OCI-M2 (cell line): ENCODE data around the gene CSRP1.
"Not testable (repeated sequence)": the region's sequence is repeated elsewhere in the genome, so short reads cannot be mapped to it uniquely, and the experiment has no call there.

ENCODE experiments used
- DNase-seq: peaks from one replicate; lab custom pipeline; 2025; ENCODE audit not compliant: unreplicated experiment; lab: John Stamatoyannopoulos, UW

Gene CSRP1

DNA sequence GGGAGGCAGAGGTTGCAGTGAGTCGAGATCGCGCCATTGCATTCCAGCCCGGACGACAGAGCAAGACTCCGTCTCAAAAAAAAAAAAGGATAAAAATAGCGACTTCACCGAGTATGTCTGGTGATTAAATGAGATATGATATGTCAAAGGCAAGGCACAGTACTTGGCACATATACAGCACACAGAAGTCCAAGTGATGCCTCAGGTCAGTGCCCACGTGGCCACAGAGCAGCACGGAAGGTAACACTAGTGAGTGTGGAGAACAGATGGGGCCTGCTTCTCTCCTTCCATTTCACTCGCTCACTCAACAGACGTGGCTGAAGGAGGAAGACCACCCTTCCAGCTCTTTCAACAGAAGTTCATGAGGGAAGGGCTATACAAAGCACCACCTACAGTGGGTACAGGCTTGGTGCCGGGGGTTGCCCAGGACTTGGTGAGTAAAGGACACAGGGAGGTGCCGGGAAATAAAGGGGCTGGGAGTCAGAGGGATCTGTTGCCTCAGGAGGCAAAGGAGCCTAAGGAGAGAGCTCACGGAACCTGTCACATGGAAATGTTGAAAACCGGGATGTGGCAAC, 8.9 kb downstream of the CSRP1 start:
- DNase-seq = no peak

DNA sequence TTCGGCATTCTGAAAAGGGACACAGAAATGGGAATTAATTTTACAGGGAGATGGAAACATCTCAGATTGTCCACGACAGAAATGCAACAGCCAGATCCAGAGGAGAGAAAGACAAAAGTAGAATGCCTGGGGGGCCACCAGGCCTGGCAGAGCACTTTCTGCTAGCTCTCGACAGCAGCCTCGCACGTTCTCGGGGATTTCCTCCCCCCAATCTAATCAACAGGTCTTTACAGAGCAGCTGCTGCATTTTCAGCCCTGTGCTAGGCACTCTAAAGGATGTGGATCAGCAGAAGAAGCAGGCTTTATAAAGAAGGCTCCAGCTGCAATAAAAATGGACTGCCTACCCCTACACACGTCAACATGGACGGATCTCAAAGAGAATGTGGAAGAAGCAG, 10.6 kb downstream of the CSRP1 start:
- no peak for DNase-seq

DNA sequence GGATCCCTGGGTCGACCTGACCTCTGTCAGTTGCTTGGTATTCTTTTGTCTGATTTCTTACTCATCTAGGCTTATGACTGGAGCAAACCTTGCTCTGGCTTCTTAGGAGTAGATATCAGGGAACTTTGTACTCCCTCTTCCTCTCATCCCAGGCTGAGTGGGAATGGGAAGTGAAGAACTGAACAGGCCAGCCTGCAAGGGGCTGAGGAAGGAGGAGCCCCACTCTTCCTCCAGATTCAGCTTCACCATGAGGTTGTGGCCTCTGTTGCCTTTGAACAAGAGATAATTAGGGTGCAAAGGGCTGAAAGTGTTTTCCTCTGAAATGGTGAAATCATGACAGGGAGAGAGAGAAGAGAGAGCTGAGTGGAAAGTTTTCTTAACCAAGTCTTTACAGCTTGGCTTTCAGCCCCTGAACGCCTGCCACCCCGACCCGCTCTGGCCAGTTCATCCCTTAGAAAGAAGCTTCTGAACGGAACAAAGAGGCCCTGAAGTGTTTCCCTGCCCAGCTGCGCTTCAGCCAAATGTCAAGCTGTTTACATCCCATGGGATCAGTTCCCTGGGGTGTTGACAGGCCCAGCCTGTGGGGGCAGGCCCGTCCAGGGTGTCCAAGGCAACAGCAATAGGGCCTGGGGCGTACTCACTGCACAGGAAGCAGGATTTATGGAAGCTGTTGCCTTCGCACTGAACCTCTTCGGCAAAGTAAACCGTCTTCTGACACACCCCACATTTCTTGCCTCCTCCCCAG, 11.2 kb downstream of the CSRP1 start:
- DNase-seq = no peak

- DNase-seq = no peak
These were observed 12.9 kb downstream of the CSRP1 start for GRCh38 chr1:201493757-201494617.

DNA sequence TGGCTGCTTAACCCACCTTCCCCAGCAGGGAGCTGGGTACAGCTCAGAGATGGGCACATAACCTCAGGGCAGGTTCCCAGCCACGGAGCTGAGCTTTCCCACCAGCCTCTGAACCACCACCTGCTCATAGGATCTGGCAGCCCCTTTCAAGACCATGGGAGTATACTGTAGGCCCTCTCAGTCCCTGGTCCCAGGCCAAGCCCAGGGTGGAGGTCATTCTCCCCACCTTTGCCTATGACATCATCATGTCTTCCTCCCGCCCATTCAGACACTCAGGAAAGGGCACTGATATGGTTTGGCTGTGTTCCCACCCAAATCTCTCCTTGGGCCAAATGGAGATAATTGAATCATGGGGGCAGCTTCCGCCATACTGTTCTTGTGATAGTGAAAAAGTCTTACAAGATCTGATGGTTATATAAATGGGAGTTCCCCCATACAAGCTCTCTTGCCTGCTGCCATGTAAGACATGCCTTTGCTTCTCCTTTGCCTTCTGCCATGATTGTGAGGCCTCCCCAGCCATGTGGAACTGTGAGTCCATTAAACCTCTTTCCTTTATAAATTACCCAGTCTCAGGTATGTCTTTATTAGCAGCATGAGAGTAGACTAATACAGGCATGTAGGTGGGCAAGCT, 13.8 kb downstream of the CSRP1 start:
- DNase-seq = not testable (repeated sequence)

GRCh38 chr1:201491896-201492511, 14.9 kb downstream of the CSRP1 start:
- no peak for DNase-seq

- DNase-seq = no peak
These were observed 16.2 kb downstream of the CSRP1 start for GRCh38 chr1:201490708-201491131.

- DNase-seq = no peak
These were observed 17.2 kb downstream of the CSRP1 start for GRCh38 chr1:201489643-201490261.

- DNase-seq = no peak
These were observed 17.9 kb downstream of the CSRP1 start for GRCh38 chr1:201488830-201489589.

GRCh38 chr1:201487742-201488141, 19.2 kb downstream of the CSRP1 start:
- no peak for DNase-seq

DNA sequence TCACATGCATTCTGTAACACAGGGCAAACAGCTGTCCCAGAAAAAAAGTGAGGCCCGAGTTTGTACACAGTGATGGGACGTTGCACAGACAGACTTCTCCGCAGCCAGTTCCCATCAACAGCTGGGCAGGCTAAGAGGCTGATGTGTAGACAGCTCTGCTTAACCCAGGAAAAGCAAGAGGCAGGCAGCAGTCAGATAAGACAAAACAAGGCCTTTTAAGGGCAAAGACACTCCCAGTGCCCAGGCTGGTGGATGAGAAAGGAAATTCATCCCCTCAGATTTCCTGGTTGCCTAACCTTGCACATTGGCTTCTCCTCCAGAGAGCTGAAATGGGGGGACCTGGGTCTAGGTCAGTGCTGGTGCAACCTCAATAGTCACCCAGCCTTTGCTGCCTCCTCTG, 20.7 kb downstream of the CSRP1 start:
- no peak for DNase-seq

DNA sequence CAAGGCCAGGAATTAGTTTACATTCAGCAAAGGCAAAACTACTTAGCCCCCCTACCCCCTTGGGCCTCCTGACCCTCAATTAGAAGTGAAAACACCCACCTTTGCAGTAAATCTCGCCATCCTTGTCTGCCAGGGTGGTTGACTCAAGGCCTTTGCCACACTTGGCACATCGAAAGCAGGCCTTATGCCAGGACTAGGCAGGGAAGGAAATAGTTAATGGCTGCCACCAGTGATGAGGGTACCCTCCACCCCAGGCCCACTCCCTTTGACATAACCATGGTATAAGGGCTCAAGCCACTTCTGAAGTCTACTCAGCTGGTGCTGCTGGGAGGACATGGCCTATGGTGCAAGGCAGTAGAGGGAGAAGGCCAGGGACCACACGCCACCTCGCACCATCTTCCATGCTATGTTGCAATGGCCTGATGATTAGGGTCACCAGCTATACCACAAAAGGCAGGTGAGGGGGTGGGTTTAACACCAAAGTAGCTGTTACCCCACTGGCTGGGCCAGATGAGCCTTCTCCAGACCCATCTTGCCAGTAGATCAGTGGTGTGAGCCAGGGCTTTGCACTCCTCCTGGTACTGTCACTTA, 21.6 kb downstream of the CSRP1 start:
- no peak for DNase-seq

- DNase-seq = no peak
These were observed 23.5 kb downstream of the CSRP1 start for GRCh38 chr1:201483373-201483949.

DNA sequence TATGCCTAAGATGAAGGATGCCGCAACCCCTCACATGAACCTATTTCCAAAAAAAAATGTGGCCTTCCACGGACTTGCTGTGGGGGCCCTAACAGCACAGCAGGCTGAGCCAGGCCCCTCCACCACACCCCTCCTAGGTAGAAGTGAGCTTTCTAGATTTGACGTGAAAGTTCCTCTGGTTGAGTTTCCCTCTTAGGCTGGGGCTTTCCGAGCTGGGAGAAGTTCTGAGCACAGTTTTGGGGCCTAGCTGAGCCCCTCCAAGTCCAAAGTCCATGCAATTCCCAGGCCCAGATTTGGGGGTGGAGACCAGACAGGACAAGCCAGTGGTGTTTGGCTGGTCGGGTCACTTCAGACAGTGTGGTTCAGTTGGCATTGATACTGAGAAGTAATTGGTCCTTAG, 24.2 kb downstream of the CSRP1 start:
- DNase-seq = no peak

GRCh38 chr1:201481761-201482493, 25.0 kb downstream of the CSRP1 start:
- no peak for DNase-seq

GRCh38 chr1:201481004-201481380, 25.9 kb downstream of the CSRP1 start:
- DNase-seq = no peak

DNA sequence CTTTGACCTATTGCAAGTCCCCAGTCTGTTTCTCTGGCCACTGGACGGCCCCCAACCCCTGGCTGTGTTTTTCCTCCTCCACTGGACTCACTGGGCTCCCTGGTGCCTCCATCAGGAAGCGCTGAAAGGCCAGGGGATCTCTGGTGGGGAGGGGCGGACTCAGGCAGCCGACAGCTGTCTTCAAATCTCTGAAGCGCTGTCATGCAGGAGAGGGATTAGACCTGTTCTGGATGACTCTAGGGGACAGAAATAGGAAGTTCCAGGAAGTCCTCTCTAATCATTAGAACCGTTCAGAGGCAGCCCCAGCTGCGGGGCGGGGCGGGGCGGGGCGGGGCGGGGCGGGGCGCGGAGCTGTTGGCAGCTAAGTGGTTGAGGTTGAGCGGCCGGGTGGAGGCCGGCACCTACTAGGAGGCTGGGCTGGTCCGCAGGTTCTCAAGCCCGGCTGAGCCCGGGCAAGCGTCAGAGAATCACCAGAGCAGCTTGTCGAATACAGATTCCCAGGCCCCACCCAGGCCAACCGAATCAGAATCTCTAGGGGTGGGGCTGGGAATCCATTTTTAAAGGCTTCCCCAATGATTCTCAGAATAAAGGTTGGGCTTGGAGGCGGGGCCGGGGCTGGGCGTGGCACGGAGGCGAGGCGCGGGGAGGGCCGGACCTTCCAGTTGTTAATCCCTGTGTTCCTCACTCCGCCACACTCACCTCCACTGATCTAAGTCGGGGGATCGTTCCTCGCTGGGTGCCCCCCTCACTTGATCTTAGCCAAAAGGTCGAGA, 26.5 kb downstream of the CSRP1 start:
- DNase-seq = no peak
